AG09319 (cell line): ENCODE measurements around the gene KIAA1755.
"Not testable (repeated sequence)": the region's sequence is repeated elsewhere in the genome, so short reads cannot be mapped to it uniquely, and the experiment has no call there.

Experiments
- DNase-seq: peaks from one replicate; pipeline ENCODE4 v3.0.0-alpha.2; 2010; ENCODE audit warnings: low read depth; ENCODE audit errors: extremely low read depth
- TF ChIP-seq, protein P1 (sequence below): IDR thresholded peaks from 2 replicates; pipeline ENCODE4 v1.5.1; 2011; ENCODE audit warnings: low read depth, mild to moderate bottlenecking, inconsistent platforms, low read length, moderate library complexity

The KIAA1755 gene

DNA sequence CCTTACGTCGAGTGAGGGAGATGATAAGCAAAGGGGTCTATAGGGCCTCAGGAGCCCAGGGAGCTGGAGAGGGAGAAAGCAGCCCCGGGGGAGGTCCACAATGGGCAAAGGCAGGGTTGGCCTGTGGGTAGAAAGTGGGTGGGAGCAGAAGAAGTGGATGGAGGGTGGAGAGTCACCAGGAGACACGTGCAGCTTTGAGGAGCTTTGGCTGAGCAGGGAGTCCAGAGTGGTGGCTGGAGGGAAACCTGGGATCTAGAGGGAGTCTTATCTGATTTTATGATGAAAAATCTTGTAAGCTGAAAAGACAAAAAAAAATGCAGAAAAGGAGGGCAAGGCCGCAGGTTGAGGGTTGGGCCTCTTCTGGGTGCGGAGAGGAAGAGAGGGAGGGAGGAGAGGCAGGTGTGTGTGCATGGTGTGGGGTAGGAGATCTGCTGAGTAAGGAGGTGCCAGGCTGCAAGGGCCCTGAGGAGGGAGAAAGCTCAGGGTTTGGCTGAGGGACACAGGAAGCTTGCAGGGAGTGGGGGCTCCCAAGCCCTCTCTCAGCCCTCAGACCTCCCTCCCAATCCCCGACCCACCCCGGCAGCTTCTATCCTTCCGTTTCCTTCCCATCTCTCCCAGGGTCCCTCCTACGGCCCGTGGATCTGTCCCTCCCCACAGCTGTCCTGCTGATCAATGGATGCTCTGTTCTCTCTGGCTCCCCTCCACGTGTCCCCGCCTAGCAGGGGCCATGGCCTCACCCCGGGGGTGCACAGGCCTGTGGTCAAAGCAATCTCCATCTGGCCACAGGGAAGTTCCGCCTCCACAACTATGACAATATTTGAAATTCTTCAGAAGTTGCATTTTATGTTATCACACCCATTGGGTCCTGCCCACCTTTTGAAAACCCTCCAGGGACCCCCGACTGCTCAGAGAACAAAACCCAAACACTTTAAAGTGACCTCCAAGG, 26.3 kb upstream of the KIAA1755 start:
- TF ChIP-seq, protein P1, sequence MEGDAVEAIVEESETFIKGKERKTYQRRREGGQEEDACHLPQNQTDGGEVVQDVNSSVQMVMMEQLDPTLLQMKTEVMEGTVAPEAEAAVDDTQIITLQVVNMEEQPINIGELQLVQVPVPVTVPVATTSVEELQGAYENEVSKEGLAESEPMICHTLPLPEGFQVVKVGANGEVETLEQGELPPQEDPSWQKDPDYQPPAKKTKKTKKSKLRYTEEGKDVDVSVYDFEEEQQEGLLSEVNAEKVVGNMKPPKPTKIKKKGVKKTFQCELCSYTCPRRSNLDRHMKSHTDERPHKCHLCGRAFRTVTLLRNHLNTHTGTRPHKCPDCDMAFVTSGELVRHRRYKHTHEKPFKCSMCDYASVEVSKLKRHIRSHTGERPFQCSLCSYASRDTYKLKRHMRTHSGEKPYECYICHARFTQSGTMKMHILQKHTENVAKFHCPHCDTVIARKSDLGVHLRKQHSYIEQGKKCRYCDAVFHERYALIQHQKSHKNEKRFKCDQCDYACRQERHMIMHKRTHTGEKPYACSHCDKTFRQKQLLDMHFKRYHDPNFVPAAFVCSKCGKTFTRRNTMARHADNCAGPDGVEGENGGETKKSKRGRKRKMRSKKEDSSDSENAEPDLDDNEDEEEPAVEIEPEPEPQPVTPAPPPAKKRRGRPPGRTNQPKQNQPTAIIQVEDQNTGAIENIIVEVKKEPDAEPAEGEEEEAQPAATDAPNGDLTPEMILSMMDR: no peak
- no peak for DNase-seq

DNA sequence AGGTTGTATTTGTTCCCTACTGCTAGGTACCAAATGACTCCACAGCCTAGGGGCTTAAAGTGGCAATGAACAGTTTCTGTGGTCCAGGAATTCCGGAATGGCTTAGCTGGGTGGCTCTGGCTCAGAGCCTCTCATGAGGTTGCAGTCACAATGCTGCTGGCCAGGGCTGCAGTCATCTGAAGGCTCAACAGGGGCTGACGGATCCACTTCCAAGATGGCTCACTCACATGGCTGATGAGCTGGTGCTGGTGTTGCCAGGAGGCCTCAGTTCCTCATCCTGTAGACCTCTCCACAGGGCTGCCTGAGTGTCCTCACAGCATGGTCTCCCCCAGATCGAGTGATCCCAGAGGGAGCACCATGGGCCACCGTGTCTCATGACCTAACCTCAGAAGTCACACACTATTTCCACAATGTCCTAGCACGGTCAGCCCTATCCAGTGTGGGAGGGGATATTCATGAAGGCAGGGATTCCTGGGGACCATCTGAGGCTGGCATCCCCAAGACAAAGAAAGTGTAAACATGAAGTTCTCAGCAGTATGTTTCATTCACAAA, 24.4 kb upstream of the KIAA1755 start:
- no peak for DNase-seq
- TF ChIP-seq, protein P1: no peak

GRCh38 chr20:38284066-38284650, 23.6 kb upstream of the KIAA1755 start:
- DNase-seq: not testable (repeated sequence)

DNA sequence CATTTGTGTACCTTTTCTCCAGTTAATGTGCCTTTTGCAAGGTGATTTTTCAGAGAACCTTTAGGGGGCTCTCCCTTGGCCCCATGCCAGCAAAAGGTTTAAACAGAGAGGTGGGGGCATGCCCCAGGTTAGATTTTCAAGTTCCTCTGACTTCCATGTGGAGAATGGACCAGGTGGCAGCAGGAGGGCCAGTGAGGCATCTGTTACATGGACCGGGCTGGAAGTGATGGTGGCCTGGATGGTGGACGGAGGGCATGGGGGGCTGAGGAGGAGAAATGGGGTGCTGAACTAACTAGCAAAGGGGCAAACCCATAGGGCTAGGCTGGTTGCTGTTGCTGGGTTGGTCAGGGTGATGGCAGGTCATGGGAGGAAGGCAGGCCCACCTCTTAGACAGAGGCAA, 22.7 kb upstream of the KIAA1755 start:
- no peak for DNase-seq
- TF ChIP-seq, protein P1: no peak

GRCh38 chr20:38281176-38281915, 20.8 kb upstream of the KIAA1755 start:
- DNase-seq: not testable (repeated sequence)

GRCh38 chr20:38278763-38279162, 18.2 kb upstream of the KIAA1755 start:
- TF ChIP-seq, protein P1: no peak
- DNase-seq: no peak

- DNase-seq: no peak
Observed at GRCh38 chr20:38278131-38278530, 17.6 kb upstream of the KIAA1755 start.

More at GRCh38 chr20:38278131-38278530, 17.6 kb upstream of the KIAA1755 start:
- TF ChIP-seq, protein P1: no peak
